ENCODE results near the gene COX19. TPM values are rescaled to one million over a fixed set of nuclear protein-coding genes. Genes with fewer than 3 reads are reported as not detected.

Gene COX19
- total RNA-seq, 1 experiment from 2014 or later: 6.5 TPM

- DNase-seq (ENCODE audit: low read depth): no peak
These were observed 3.8 kb upstream of the COX19 start for GRCh38 chr7:979151-979550.

GRCh38 chr7:978416-979091 is 3.2 kb upstream of the COX19 start:
- no peak for DNase-seq (ENCODE audit: low read depth)

DNA sequence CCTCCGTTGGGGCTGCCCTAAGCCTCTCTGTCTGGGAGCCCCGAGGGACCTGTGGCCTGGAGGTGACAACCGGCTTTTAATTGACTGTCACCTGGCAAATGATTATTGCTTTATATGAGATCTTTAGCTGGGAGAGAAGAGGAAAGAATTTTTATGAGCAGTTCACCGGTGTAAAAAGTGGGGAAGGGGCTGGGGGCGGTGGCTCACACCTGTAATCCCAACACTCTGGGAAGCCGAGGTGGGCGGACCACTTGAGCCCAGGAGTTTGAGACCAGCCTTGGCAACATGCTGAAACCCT is 2.6 kb upstream of the COX19 start:
- DNase-seq (ENCODE audit: low read depth): no peak

DNA sequence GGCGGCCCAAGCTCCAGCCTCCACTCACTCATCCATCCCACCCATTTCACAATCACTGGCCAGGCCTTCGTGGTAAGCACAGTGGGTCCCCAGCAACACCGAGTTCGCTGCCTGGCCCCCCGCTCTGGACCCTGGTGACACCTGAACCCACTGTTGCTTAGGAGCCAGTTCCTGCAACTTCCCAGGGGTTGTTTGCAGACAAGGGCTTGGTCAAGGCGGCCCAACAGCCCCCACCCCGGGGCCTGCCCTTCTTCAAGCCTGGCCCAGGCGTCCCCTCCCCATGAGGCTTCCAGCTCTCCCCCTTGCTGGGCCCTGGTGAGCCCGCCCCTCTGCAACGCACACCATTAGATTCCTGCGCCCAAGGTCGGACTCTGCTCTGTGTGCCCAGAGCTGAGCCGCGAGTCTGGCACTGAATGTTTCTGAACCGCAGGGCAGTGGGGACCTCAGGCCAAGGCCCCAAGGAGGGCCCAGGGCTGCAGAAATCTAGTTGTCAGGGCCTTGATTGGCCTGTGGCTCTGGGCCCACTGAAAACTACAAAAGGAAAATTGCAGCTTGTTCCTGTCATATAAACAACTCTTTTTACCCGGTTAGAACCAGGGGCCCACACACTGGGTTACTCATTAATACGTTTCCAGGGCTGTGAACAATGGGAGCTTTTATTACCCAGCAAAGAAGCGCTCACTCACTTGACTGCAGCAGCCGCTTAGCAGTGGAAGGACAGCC is 2.1 kb upstream of the COX19 start:
- no peak for DNase-seq (ENCODE audit: low read depth)

GRCh38 chr7:976901-977325 is 1.6 kb upstream of the COX19 start:
- DNase-seq (ENCODE audit: low read depth): no peak

GRCh38 chr7:975702-976473 is 539 bp upstream of the COX19 start:
- no peak for DNase-seq (ENCODE audit: low read depth)

- DNase-seq (ENCODE audit: low read depth): no peak
These were observed 1.2 kb downstream of the COX19 start for GRCh38 chr7:974172-974571.

- no peak for DNase-seq (ENCODE audit: low read depth)
These were observed 2.0 kb downstream of the COX19 start for GRCh38 chr7:973312-973711.

GRCh38 chr7:972676-973309 is 2.6 kb downstream of the COX19 start:
- no peak for DNase-seq (ENCODE audit: low read depth)

- DNase-seq (ENCODE audit: low read depth): no peak
These were observed 3.2 kb downstream of the COX19 start for GRCh38 chr7:972110-972509.

DNA sequence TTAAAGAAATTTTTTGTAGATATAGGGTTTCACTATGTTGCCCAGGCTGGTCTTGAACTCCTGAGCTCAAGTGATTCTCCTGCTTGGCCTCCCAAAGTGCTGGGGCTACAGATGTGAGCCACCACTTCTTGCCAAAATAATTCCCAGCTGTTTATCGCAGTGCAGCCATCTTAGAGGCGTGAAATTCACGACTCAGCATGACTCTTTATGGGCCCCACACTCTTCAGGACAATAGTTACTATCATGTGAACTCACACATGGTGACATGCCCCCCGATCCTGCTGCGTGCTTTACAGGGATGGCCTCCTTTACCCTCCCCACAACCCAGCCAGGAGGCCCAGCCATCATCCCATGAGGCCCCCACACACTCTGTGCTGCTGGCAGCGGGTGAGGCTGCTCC is 4.6 kb downstream of the COX19 start:
- DNase-seq (ENCODE audit: low read depth): no peak

GRCh38 chr7:969403-969802 is 5.9 kb downstream of the COX19 start:
- DNase-seq (ENCODE audit: low read depth): no peak

DNA sequence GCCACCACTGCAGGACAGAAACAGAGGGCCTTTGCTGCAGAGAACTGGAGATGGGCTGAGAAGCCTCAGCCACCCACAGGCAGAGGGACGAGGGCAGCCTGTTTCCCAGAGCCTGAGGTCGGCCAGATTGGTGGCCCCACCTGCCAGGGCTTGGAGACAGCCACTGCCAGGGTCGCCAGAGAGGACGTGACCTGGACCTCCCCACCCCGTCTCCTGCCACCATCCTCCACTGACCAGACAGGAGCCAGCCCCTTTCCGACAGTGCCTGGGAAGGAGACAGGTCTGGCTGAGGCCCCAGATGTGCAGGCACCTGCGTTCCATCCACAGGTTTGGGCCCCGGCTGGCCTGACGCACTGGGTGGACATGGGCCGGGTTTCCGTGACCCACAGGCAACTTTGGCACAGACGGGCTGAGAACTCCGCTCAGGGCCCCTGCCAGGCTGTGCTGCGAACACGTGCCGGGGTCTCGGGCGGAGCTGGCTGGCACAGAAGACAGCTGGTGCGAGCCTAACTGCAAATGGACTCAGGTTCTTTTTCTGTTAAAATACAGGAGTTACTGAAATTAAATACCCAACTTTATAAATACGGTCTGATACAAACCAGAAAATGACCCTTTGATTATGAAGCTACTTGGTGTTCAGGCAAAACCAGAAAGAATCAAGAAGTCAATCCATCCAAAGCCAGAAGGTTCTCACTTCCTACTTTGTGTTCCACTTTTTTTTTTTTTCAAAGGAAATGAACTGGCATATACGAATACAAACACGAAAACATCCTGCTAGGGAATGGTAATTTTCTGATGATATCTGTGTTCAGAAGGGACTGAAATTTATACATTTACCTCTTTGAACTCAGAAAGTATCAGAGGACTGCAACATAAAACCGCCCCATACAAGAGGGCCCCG is 6.9 kb downstream of the COX19 start:
- DNase-seq (ENCODE audit: low read depth): no peak

- DNase-seq (ENCODE audit: low read depth): no peak
These were observed 7.8 kb downstream of the COX19 start for GRCh38 chr7:967361-968082.

DNA sequence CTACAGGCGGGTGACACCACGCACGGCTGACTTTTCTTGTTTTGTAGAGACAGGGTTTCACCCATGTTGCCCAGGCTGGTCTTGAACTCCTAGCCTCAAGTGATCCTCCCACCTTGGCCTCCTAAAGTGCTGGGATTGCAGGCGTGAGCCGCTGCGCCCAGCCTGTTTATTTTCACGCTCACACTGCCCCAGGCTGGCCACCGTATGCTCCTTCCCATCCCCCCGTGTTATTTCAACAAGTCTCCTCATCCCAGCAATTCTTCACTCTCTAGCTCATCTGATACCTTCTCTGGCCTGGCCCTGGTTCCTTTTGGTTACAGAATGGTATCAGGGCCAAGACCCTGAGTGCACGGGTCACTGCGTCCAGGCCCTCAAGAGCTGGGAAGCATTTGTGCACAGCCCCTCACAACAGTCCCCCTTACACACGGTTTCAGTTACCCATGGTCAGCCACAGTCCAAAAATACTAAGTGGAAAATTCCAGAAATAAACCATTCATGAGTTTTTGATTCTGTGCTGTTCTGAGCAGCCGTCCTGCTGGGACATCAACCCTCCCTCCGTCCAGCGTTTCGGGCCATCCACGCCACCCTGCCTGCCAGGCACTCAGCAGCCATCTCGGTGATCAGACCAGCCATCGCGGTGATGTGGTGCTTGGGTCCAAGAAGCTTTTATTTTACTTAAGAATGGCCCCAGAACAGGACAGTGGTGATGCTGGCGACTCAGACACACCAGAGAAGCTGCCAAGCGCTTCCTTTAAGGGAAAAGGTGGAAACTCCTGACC is 8.9 kb downstream of the COX19 start:
- DNase-seq (ENCODE audit: low read depth): no peak

DNA sequence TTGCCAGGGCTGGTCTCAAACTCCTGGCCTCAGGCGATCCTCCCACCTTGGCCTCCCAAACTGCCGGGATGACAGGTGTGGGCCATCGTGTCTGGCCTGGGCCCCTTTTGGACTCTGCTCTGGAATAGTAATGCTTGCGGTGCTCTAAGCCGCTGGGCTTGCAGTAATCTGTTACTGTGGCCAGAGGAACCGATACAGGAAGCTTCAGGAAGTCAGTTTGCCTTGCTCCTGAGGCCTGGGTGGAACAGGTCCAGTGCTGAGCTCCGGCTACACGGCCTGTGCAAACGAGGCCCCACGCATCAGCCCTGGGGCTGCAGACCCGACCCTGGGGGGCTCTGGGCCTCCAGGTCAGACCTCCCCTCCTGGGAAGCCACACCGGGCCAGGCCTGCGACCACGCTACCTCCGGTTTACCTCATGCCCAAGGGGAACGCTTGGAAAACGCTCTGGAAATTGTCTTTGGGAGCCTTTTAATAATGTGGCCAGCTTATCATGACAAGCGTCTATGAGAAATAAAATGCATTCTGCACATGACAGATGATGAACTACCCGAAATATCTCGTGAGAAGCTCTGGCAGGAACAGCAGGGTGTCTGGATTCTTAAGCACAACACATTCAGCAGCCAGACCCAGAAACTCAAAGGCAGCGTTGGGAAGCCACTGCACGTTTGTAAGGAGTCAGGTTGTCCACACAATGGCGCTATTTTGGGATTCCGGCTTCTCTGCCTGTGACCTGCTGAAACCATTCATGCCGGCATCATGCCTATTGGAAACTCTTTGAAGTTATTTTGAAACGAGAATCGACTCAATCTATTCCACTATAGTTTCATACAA is 10.7 kb downstream of the COX19 start:
- DNase-seq (ENCODE audit: low read depth): peak; percentile 69

- no peak for DNase-seq (ENCODE audit: low read depth)
These were observed 11.9 kb downstream of the COX19 start for GRCh38 chr7:963236-964078.
